Neural progenitor cell (in vitro differentiated cells): Measurements from ENCODE around the gene DOLK. TPM values are rescaled to one million over a fixed set of nuclear protein-coding genes. Genes with fewer than 3 reads are reported as not detected.

Source experiments
- DNase-seq: peaks from one replicate; pipeline ENCODE4 v3.0.0-alpha.2; 2016; ENCODE audit warnings: low spot score
- H2AFZ ChIP-seq: fragments of 200-600 bp; sonication (generic); replicated peaks from 2 replicates; pipeline ENCODE4 v1.6.1; 2016; ENCODE audit warnings: antibody characterized with exemption
- H3F3A ChIP-seq: fragments of 200-600 bp; sonication (generic); 2 replicates; pipeline ENCODE4 v1.6.1; 2016; ENCODE audit warnings: antibody characterized with exemption, low read depth
- H3K27ac ChIP-seq: fragments of 200-600 bp; sonication (generic); 2 replicates; pipeline ENCODE4 v1.5.1; 2016; ENCODE audit warnings: mild to moderate bottlenecking
- H3K27me3 ChIP-seq: fragments of 200-600 bp; sonication (generic); 2 replicates; pipeline ENCODE4 v1.6.1; 2016; ENCODE audit warnings: mild to moderate bottlenecking, moderate library complexity
- H3K36me3 ChIP-seq: fragments of 200-600 bp; sonication (generic); 2 replicates; pipeline ENCODE4 v1.5.1; 2016
- H3K4me1 ChIP-seq: fragments of 200-600 bp; sonication (generic); 2 replicates; pipeline ENCODE4 v1.6.1; 2016; ENCODE audit warnings: mixed run types
- H3K4me2 ChIP-seq: fragments of 200-600 bp; sonication (generic); 2 replicates; pipeline ENCODE4 v1.6.1; 2016
- H3K4me3 ChIP-seq: fragments of 200-600 bp; sonication (generic); 2 replicates; pipeline ENCODE4 v1.5.1; 2016
- H3K79me2 ChIP-seq: fragments of 200-600 bp; sonication (generic); 2 replicates; pipeline ENCODE4 v1.6.1; 2016; ENCODE audit warnings: low read depth
- H3K9ac ChIP-seq: fragments of 200-600 bp; sonication (generic); 2 replicates; pipeline ENCODE4 v1.6.1; 2016
- H3K9me3 ChIP-seq: fragments of 200-600 bp; sonication (generic); 2 replicates; pipeline ENCODE4 v1.5.1; 2016; ENCODE audit warnings: low read depth
- H4K20me1 ChIP-seq: fragments of 200-600 bp; sonication (generic); 2 replicates; pipeline ENCODE4 v1.6.1; 2016; ENCODE audit warnings: low read depth
- H3K27ac Mint-ChIP-seq: 3 replicates; pipeline ENCODE4 v1.8.0; 2021; ENCODE audit warnings: mixed read lengths
- H3K27me3 Mint-ChIP-seq: 2 replicates; pipeline ENCODE4 v1.8.0; 2022; ENCODE audit warnings: low read depth, mild to moderate bottlenecking, inconsistent platforms, moderate library complexity, mixed read lengths; ENCODE audit not compliant: insufficient read depth
- H3K36me3 Mint-ChIP-seq: 3 replicates; pipeline ENCODE4 v1.8.0; 2021; ENCODE audit warnings: mixed read lengths
- H3K4me1 Mint-ChIP-seq: 3 replicates; pipeline ENCODE4 v1.8.0; 2021; ENCODE audit warnings: mixed read lengths
- H3K4me3 Mint-ChIP-seq: 3 replicates; pipeline ENCODE4 v1.8.0; 2021; ENCODE audit warnings: mild to moderate bottlenecking, moderate library complexity, mixed read lengths
- H3K9me3 Mint-ChIP-seq: 3 replicates; pipeline ENCODE4 v1.8.0; 2020; ENCODE audit warnings: mixed read lengths
- EZH2 ChIP-seq: fragments of 200-600 bp; sonication (generic); IDR thresholded peaks from 2 replicates; pipeline ENCODE4 v1.6.1; 2017; ENCODE audit warnings: antibody characterized with exemption, mild to moderate bottlenecking, moderate library complexity
- EZH2phosphoT487 ChIP-seq: fragments of 200-600 bp; sonication (generic); IDR thresholded peaks from 2 replicates; pipeline ENCODE4 v1.6.1; 2017; ENCODE audit warnings: antibody characterized with exemption
- total RNA-seq: library from RNA; depleted of rRNA; stranded (reverse); fragments of >200 nt; gene quantifications from 2 replicates; pipeline ENCODE4 v1.2.3, GENCODE V29; 2015; ENCODE audit warnings: low replicate concordance
- TF ChIP-seq, protein P1 (sequence below): fragments of 200-600 bp; sonication (generic); IDR thresholded peaks from 2 replicates; pipeline ENCODE4 v1.5.1; 2017; ENCODE audit warnings: antibody characterized with exemption, mild to moderate bottlenecking

The DOLK gene
- total RNA-seq, 1 donor from 2014 or later, result 8.2 TPM

DNA sequence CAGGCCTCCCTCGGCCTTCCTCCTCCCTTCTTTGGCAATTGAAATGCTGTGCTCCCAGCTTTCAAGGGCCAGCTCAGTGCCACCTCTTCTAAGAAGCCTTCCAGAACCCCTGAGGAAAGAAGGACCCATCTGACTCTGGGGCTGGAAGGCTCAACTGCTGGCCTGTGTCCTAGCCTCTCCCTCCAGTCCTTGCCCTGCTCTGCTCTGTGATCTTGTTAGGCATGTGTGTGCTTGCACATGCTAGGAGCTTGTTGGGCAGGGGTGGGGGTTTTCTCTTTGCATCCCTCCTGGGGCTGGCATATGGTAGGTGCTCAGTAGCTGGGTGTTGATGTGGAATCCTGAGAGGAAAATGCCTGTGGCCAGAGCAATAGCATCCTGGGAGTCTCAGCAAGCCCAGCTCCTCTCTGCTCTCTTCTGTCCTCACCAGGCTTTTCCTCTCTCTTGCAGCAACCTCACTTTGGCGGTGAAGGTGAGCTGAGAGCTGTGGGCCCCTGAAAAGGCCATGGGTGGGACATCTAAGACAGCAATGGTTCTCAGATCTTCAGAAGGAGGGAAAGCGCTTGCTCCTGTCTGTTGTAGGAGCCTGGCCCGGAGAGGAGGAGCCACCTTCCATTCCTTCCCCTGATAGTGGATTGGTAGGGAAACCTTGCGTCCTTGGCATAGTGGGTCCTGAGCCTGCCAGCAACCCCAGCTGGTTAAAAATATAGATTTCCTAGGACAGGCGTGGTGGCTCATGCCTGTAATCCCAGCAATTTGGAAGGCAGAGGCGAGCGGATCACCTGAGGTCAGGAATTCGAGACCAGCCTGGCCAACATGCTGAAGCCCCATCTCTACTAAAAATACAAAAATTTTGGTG lies 9.9 kb downstream of the DOLK start:
- no peak overlapping the region for H3K4me3 Mint-ChIP-seq
- no peaks in the 10 kb centered on the region for H3K4me1 Mint-ChIP-seq
- H3K9me3 ChIP-seq, result no peaks in the 10 kb centered on the region

DNA sequence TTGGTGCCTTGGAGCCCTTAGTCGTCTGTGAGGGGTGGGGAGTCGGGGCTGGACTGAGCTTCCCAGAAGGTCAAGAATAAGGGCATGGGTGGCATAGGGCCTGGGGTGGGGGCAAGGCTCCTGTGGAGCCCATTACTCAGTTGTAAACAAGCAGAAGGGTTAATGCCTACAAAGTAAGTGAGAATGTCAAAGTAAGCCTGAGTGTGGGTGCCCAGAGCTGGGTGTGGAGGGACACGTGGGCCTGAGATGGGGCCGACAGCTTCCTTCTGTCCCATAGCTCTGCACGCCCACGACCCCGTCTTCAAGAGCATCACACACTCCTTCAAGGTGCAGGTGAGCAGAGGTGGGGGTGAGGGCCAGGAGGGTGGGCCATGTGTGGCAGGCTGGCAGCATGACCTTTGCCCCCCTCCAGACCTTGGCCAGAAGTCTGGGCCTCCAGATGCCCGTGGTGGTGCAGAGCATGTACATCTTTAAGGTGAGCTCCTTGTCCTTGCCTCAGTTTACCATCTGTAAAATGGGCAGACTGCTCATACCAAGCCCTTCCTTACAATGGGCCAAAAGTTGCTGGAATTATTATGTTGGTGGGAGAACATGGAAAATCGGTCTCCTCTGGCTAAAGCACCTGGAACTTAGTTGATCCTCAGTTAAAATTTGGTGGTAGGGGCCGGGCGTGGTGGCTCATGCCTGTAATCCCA lies 11.1 kb downstream of the DOLK start:
- H3K79me2 ChIP-seq, result no peaks in the 10 kb centered on the region
- no peaks in the 10 kb centered on the region for H3K36me3 Mint-ChIP-seq
- H3K27me3 ChIP-seq, result no peaks in the 10 kb centered on the region
- H3K4me3 Mint-ChIP-seq, result no peak overlapping the region
- H3K27ac Mint-ChIP-seq, result no peak overlapping the region
- no peak overlapping the region for H2AFZ ChIP-seq
- no peaks in the 10 kb centered on the region for H3F3A ChIP-seq
- DNase-seq, result no peak
- TF ChIP-seq EZH2, result no peak
- no peak for TF ChIP-seq EZH2phosphoT487
- TF ChIP-seq, protein P1, sequence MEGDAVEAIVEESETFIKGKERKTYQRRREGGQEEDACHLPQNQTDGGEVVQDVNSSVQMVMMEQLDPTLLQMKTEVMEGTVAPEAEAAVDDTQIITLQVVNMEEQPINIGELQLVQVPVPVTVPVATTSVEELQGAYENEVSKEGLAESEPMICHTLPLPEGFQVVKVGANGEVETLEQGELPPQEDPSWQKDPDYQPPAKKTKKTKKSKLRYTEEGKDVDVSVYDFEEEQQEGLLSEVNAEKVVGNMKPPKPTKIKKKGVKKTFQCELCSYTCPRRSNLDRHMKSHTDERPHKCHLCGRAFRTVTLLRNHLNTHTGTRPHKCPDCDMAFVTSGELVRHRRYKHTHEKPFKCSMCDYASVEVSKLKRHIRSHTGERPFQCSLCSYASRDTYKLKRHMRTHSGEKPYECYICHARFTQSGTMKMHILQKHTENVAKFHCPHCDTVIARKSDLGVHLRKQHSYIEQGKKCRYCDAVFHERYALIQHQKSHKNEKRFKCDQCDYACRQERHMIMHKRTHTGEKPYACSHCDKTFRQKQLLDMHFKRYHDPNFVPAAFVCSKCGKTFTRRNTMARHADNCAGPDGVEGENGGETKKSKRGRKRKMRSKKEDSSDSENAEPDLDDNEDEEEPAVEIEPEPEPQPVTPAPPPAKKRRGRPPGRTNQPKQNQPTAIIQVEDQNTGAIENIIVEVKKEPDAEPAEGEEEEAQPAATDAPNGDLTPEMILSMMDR, result no peak
- peaks cover 7% of the 10 kb centered on the region for H3K27me3 Mint-ChIP-seq
- H3K4me3 ChIP-seq, result no peak overlapping the region
- H3K9me3 Mint-ChIP-seq, result no peaks in the 10 kb centered on the region
- H3K4me1 Mint-ChIP-seq, result no peaks in the 10 kb centered on the region
- H4K20me1 ChIP-seq, result no peaks in the 10 kb centered on the region
- no peaks in the 10 kb centered on the region for H3K36me3 ChIP-seq
- no peaks in the 10 kb centered on the region for H3K4me1 ChIP-seq
- H3K27ac ChIP-seq, result no peak overlapping the region
- H3K9me3 ChIP-seq, result no peaks in the 10 kb centered on the region
- no peak overlapping the region for H3K9ac ChIP-seq
- H3K4me2 ChIP-seq, result no peak overlapping the region

More for the DNA sequence above, 9.9 kb downstream of the DOLK start:
- Histone ChIP-seq H3K4me1 (no peaks in the 10 kb centered on the region), H3K79me2 (no peaks in the 10 kb centered on the region), H3K27me3 (no peaks in the 10 kb centered on the region), H3K36me3 (no peaks in the 10 kb centered on the region), H2AFZ (no peak overlapping the region), H3K9ac (no peak overlapping the region), H3K4me2 (no peak overlapping the region), H3K4me3 (no peak overlapping the region), H3F3A (no peaks in the 10 kb centered on the region), H3K27ac (no peak overlapping the region), H4K20me1 (no peaks in the 10 kb centered on the region)
- H3K36me3 Mint-ChIP-seq, result no peaks in the 10 kb centered on the region
- peaks cover 7% of the 10 kb centered on the region for H3K27me3 Mint-ChIP-seq
- TF ChIP-seq, protein P1, result no peak
- no peak for TF ChIP-seq EZH2
- TF ChIP-seq EZH2phosphoT487, result no peak
- DNase-seq, result no peak
- no peaks in the 10 kb centered on the region for H3K9me3 Mint-ChIP-seq
- H3K27ac Mint-ChIP-seq, result no peak overlapping the region

DNA sequence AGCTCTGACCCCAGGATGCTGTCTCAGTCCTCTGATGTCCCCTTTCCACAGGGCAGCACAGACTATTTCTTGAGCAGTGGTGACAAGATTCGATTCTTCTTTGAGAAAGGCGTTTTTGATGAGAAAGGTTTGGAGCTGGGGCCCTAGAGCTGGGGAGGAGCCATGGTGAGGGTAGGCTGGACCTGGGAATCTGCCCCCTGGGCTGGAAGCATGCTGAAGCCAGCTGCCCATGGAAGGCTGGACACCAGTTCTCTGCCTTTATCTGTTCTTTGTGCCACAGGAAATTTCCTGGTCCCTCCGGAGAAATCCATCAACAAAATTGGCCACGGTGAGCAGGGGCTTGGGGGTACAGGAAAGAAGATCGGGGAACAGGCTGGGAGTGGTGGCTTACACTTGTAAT lies 13.7 kb downstream of the DOLK start:
- H3K27ac ChIP-seq, result no peak overlapping the region
- Mint-ChIP-seq H3K27ac (no peak overlapping the region), H3K36me3 (no peaks in the 10 kb centered on the region), H3K27me3 (peaks cover 7% of the 10 kb centered on the region), H3K9me3 (no peaks in the 10 kb centered on the region), H3K4me3 (no peak overlapping the region), H3K4me1 (no peaks in the 10 kb centered on the region)
- no peak overlapping the region for H3K9ac ChIP-seq
- H4K20me1 ChIP-seq, result no peaks in the 10 kb centered on the region
- H3K9me3 ChIP-seq, result no peaks in the 10 kb centered on the region
- no peaks in the 10 kb centered on the region for H3K27me3 ChIP-seq
- no peaks in the 10 kb centered on the region for H3K79me2 ChIP-seq
- no peak overlapping the region for H3K4me3 ChIP-seq
- no peak overlapping the region for H3K4me2 ChIP-seq
- H3K36me3 ChIP-seq, result no peaks in the 10 kb centered on the region
- no peak for DNase-seq
- H2AFZ ChIP-seq, result no peak overlapping the region
- H3F3A ChIP-seq, result no peaks in the 10 kb centered on the region
- TF ChIP-seq EZH2, result no peak
- no peak for TF ChIP-seq EZH2phosphoT487
- TF ChIP-seq, protein P1, result no peak
- H3K4me1 ChIP-seq, result no peaks in the 10 kb centered on the region
